K562 (cell line): ENCODE data around the gene TMEM129. TPM values are rescaled to one million over a fixed set of nuclear protein-coding genes. Genes with fewer than 3 reads are reported as not detected.

Experiments used
- CREM ChIP-seq: IDR thresholded peaks from 2 replicates; pipeline ENCODE4 v1.6.1; 2014; ENCODE audit warnings: antibody characterized with exemption, low read depth
- RBBP5 ChIP-seq: fragments of 200-600 bp; sonication (generic); IDR thresholded peaks from 2 replicates; pipeline ENCODE4 v1.6.1; 2012; ENCODE audit warnings: borderline replicate concordance, mild to moderate bottlenecking, low read length, control low read depth, inconsistent platforms; ENCODE audit not compliant: insufficient read depth, poor library complexity, severe bottlenecking
- RUNX1 ChIP-seq: sonication (generic); IDR thresholded peaks from 2 replicates; pipeline ENCODE4 v1.6.1; 2016; ENCODE audit warnings: antibody characterized with exemption, low read depth
- ZNF507 ChIP-seq: conservative IDR thresholded peaks from 2 replicates; pipeline ENCODE4 v1.6.1; 2017; ENCODE audit warnings: missing genetic modification characterization, missing compliant biosample characterization
- polyA plus RNA-seq, 8 experiments: library from polyadenylated mRNA; depleted of rRNA in 4 of 8; stranded (reverse) in 5 of 8; unstranded in 3 of 8; fragments of >200 nt; fragmentation: Nextera tagmentation in 2 of 8; fragmentation: Illumina TruSeq in 1 of 8; extraction: Ambion mirVana in 2 of 8; extraction: Trizol in 1 of 8; gene quantifications; 2 replicates each; pipeline versions ENCODE4 v1.2.1 to v1.2.3, GENCODE V29; 2011 to 2014; ENCODE audit warnings: inconsistent platforms in 1 of 8, missing spikeins in 1 of 8
- total RNA-seq, 7 experiments: library from RNA; depleted of rRNA in 6 of 7; stranded (reverse); fragments of >200 nt in 6 of 7; fragmentation: Illumina TruSeq in 2 of 7; extraction: Trizol in 2 of 7; gene quantifications; 2 replicates each; pipeline versions ENCODE4 v1.2.1 to v1.2.3, GENCODE V29; 2011 to 2021; ENCODE audit warnings: low replicate concordance in 1 of 7
- TF ChIP-seq, protein P1 (sequence below): fragments of 200-800 bp; sonication (Bioruptor generic); IDR thresholded peaks from 2 replicates; pipeline ENCODE4 v1.6.1; 2016; ENCODE audit warnings: missing genetic modification characterization, missing compliant biosample characterization
- TF ChIP-seq, protein P2 (sequence below): sonication (generic); formaldehyde crosslinking; IDR thresholded peaks from 2 replicates; pipeline ENCODE4 v1.8.0; 2023; ENCODE audit warnings: missing genetic modification reagents, mild to moderate bottlenecking, borderline replicate concordance
- TF ChIP-seq, protein P3 (sequence below): fragments of 250-450 bp; sonication (Bioruptor Pico); IDR thresholded peaks from 2 replicates; pipeline ENCODE4 v1.5.0; 2020; ENCODE audit warnings: mild to moderate bottlenecking
- TF ChIP-seq, protein P4 (sequence below): IDR thresholded peaks from 2 replicates; pipeline ENCODE4 v1.6.1; 2016; ENCODE audit warnings: missing genetic modification characterization, missing compliant biosample characterization
- TF ChIP-seq, protein P5 (sequence below): conservative IDR thresholded peaks from 2 replicates; pipeline ENCODE4 v1.6.1; 2011; ENCODE audit warnings: low read depth, mild to moderate bottlenecking, low read length; ENCODE audit not compliant: control insufficient read depth

TMEM129 gene
- total and polyA plus RNA-seq, 9 of the 15 experiments (the other 6 are each of a cell fraction or from before 2014, with no cell fraction given): 0.34 to 47.2 (median 18.8) TPM

DNA sequence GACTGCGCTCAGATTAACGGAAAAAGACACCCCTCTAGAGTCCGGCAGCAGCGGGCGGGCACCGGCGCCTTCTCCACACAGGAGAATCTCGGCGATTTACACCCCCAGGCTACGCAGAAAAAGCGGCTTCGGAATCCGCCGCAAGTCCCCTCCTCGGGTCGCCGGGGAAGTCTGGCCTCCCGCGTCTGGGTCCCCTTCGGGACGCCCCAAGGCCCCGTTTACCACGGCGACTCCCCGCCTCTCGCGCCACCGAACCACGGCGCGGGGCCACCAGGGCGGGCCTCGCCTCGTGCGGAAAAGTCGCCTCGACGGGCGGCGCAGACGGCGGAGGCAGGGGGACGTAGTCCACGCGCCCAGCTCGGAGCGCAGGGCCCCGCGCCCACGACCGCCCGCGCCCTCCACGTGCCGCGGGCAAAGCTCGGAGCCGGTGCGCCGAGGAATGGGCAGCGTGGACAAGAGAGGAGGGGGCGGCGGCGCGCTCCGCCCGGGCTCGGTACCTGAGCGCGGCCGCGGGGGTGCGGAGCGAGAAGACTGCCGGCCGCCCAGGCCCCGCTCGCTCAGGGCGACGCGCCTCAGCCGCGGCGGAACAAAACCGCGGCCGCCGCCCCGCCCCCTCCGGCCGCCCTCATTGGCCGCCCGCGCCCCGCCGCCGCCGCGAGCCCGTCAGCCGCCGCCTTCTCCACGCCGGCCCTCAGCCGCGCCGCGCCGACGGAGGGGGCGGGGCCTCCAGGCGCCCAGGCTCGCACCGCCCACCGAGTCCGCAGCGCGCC lies 37.2 kb downstream of the TMEM129 start, which contains the start of gene FAM53A (continued):
- TF ChIP-seq, protein P1, sequence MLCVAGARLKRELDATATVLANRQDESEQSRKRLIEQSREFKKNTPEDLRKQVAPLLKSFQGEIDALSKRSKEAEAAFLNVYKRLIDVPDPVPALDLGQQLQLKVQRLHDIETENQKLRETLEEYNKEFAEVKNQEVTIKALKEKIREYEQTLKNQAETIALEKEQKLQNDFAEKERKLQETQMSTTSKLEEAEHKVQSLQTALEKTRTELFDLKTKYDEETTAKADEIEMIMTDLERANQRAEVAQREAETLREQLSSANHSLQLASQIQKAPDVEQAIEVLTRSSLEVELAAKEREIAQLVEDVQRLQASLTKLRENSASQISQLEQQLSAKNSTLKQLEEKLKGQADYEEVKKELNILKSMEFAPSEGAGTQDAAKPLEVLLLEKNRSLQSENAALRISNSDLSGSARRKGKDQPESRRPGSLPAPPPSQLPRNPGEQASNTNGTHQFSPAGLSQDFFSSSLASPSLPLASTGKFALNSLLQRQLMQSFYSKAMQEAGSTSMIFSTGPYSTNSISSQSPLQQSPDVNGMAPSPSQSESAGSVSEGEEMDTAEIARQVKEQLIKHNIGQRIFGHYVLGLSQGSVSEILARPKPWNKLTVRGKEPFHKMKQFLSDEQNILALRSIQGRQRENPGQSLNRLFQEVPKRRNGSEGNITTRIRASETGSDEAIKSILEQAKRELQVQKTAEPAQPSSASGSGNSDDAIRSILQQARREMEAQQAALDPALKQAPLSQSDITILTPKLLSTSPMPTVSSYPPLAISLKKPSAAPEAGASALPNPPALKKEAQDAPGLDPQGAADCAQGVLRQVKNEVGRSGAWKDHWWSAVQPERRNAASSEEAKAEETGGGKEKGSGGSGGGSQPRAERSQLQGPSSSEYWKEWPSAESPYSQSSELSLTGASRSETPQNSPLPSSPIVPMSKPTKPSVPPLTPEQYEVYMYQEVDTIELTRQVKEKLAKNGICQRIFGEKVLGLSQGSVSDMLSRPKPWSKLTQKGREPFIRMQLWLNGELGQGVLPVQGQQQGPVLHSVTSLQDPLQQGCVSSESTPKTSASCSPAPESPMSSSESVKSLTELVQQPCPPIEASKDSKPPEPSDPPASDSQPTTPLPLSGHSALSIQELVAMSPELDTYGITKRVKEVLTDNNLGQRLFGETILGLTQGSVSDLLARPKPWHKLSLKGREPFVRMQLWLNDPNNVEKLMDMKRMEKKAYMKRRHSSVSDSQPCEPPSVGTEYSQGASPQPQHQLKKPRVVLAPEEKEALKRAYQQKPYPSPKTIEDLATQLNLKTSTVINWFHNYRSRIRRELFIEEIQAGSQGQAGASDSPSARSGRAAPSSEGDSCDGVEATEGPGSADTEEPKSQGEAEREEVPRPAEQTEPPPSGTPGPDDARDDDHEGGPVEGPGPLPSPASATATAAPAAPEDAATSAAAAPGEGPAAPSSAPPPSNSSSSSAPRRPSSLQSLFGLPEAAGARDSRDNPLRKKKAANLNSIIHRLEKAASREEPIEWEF (CRISPR knock-in tag): no peak
- TF ChIP-seq, protein P2, sequence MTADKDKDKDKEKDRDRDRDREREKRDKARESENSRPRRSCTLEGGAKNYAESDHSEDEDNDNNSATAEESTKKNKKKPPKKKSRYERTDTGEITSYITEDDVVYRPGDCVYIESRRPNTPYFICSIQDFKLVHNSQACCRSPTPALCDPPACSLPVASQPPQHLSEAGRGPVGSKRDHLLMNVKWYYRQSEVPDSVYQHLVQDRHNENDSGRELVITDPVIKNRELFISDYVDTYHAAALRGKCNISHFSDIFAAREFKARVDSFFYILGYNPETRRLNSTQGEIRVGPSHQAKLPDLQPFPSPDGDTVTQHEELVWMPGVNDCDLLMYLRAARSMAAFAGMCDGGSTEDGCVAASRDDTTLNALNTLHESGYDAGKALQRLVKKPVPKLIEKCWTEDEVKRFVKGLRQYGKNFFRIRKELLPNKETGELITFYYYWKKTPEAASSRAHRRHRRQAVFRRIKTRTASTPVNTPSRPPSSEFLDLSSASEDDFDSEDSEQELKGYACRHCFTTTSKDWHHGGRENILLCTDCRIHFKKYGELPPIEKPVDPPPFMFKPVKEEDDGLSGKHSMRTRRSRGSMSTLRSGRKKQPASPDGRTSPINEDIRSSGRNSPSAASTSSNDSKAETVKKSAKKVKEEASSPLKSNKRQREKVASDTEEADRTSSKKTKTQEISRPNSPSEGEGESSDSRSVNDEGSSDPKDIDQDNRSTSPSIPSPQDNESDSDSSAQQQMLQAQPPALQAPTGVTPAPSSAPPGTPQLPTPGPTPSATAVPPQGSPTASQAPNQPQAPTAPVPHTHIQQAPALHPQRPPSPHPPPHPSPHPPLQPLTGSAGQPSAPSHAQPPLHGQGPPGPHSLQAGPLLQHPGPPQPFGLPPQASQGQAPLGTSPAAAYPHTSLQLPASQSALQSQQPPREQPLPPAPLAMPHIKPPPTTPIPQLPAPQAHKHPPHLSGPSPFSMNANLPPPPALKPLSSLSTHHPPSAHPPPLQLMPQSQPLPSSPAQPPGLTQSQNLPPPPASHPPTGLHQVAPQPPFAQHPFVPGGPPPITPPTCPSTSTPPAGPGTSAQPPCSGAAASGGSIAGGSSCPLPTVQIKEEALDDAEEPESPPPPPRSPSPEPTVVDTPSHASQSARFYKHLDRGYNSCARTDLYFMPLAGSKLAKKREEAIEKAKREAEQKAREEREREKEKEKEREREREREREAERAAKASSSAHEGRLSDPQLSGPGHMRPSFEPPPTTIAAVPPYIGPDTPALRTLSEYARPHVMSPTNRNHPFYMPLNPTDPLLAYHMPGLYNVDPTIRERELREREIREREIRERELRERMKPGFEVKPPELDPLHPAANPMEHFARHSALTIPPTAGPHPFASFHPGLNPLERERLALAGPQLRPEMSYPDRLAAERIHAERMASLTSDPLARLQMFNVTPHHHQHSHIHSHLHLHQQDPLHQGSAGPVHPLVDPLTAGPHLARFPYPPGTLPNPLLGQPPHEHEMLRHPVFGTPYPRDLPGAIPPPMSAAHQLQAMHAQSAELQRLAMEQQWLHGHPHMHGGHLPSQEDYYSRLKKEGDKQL: peak; percentile 95; the same call in 1 of the 2 replicates
- TF ChIP-seq CREM (no peak; the same call in 1 of the 2 replicates), RUNX1 (no peak), RBBP5 (peak; percentile 71), ZNF507 (tag) (no peak)
- TF ChIP-seq, protein P3, sequence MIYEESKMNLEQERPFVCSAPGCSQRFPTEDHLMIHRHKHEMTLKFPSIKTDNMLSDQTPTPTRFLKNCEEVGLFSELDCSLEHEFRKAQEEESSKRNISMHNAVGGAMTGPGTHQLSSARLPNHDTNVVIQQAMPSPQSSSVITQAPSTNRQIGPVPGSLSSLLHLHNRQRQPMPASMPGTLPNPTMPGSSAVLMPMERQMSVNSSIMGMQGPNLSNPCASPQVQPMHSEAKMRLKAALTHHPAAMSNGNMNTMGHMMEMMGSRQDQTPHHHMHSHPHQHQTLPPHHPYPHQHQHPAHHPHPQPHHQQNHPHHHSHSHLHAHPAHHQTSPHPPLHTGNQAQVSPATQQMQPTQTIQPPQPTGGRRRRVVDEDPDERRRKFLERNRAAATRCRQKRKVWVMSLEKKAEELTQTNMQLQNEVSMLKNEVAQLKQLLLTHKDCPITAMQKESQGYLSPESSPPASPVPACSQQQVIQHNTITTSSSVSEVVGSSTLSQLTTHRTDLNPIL (CRISPR knock-in tag): no peak
- TF ChIP-seq, protein P4, sequence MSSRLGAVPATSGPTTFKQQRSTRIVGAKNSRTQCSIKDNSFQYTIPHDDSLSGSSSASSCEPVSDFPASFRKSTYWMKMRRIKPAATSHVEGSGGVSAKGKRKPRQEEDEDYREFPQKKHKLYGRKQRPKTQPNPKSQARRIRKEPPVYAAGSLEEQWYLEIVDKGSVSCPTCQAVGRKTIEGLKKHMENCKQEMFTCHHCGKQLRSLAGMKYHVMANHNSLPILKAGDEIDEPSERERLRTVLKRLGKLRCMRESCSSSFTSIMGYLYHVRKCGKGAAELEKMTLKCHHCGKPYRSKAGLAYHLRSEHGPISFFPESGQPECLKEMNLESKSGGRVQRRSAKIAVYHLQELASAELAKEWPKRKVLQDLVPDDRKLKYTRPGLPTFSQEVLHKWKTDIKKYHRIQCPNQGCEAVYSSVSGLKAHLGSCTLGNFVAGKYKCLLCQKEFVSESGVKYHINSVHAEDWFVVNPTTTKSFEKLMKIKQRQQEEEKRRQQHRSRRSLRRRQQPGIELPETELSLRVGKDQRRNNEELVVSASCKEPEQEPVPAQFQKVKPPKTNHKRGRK: no peak
- TF ChIP-seq, protein P5, sequence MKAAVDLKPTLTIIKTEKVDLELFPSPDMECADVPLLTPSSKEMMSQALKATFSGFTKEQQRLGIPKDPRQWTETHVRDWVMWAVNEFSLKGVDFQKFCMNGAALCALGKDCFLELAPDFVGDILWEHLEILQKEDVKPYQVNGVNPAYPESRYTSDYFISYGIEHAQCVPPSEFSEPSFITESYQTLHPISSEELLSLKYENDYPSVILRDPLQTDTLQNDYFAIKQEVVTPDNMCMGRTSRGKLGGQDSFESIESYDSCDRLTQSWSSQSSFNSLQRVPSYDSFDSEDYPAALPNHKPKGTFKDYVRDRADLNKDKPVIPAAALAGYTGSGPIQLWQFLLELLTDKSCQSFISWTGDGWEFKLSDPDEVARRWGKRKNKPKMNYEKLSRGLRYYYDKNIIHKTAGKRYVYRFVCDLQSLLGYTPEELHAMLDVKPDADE: 0 out of 2 replicates have a peak, but pooled peaks have one; percentile 18
